ENCODE results near the gene GALNT1. TPM values are rescaled to one million over a fixed set of nuclear protein-coding genes. Genes with fewer than 3 reads are reported as not detected.

GALNT1 gene
- total and polyA plus RNA-seq, 9 of the 15 experiments (the other 6 are each of a cell fraction or from before 2014, with no cell fraction given) = 14.4 to 54.1 (median 36.6) TPM

GRCh38 chr18:35602193-35602820, 20.8 kb downstream of the GALNT1 start (continued):
- no peak for TF ChIP-seq ZNF407 (IDR thresholded peaks at IDR 0.05; ENCODE audit: low read depth)
- TF ChIP-seq MBD1 (CRISPR knock-in tag; IDR thresholded peaks at IDR 0.05) = peak; percentile 81; the same call in 1 of the 2 replicates
- no peak for TF ChIP-seq ZKSCAN3 (CRISPR knock-in tag; IDR thresholded peaks at IDR 0.05)
- TF ChIP-seq E4F1 (CRISPR knock-in tag; IDR thresholded peaks at IDR 0.05; ENCODE audit: borderline replicate concordance) = no peak
- no peak for TF ChIP-seq MTF1 (CRISPR knock-in tag; IDR thresholded peaks at IDR 0.05; ENCODE audit: borderline replicate concordance)
- TF ChIP-seq TARDBP (IDR thresholded peaks at IDR 0.05) = no peak
- no peak for TF ChIP-seq KAT8 (IDR thresholded peaks at IDR 0.05; ENCODE audit: low read depth)
- no peak for TF ChIP-seq RBM14 (IDR thresholded peaks at IDR 0.05; ENCODE audit: borderline replicate concordance, insufficient read depth, low read depth, low read length)
- peak; percentile 97 for TF ChIP-seq TRIM28 (IDR thresholded peaks at IDR 0.05)
- TF ChIP-seq HOMEZ (CRISPR knock-in tag; IDR thresholded peaks at IDR 0.05) = no peak
- TF ChIP-seq BRF1 (IDR thresholded peaks at IDR 0.05; ENCODE audit: borderline replicate concordance, extremely low read depth, insufficient read length) = no peak
- TF ChIP-seq SRSF1 (IDR thresholded peaks at IDR 0.05; ENCODE audit: low read depth, low read length) = no peak
- TF ChIP-seq FOXJ3 (CRISPR knock-in tag; IDR thresholded peaks at IDR 0.05) = no peak
- no peak for TF ChIP-seq CREM (IDR thresholded peaks at IDR 0.05; ENCODE audit: low read depth)

Data from K562 (cell line).